Erythroblast (primary cell): Measurements from ENCODE around the gene NUP58.

Experiments used
- GATA1 ChIP-seq: IDR thresholded peaks from 2 replicates; pipeline ENCODE4 v1.6.1; 2011; ENCODE audit warnings: low read depth, mild to moderate bottlenecking, control low read depth, low read length, moderate library complexity
- POLR2A ChIP-seq: IDR thresholded peaks from 2 replicates; pipeline ENCODE4 v1.6.1; 2011; ENCODE audit warnings: mild to moderate bottlenecking, low read length

GRCh38 chr13:25268561-25268960 lies 32.9 kb upstream of the NUP58 start:
- TF ChIP-seq POLR2A (no peak), GATA1 (no peak)
